Stimulated activated CD4-positive, alpha-beta T cell treated with anti-CD3 and anti-CD28 coated beads, Interleukin-1b, Interleukin-23, amount 100 ng/mL, for 24 hours (primary cell): Measurements from ENCODE around the gene NUF2.

ENCODE experiments used
- DNase-seq, 4 experiments: peaks; one replicate each; pipeline ENCODE4 v3.0.0-alpha.2; 2020; ENCODE audit warnings: low read depth in 4 of 4, low spot score in 1 of 4

The NUF2 gene

DNA sequence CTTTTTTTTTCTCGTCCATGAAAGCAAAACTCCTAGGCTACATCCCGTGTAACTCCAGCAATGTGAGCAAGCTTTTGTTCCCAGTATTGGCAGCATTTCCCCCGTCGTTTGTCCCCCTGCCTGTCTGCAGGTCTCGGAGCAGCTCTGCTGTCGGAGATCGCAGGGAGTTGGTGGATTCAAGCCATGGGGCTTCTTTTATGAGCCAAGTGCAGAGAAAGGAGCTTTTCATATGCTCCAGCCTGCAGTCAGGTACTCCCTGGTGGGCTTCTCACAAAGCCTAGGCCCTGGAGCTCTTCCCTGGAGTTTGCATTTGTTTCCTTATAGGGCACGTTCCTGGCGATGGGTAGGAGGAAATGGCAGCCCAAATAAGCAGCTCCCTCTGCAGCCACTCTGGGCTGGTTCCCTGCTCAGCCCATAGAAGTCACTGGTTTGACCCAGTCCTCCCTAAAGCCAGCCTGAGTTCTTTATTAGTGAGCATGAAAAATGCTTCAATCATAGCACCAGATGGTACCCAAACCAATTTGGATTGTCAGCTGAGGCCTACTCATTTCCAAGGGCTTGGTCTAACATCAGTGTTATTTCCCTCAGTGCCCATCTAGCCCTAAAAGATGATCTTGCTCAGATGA is 78.3 kb downstream of the NUF2 start:
- no peak for DNase-seq

DNA sequence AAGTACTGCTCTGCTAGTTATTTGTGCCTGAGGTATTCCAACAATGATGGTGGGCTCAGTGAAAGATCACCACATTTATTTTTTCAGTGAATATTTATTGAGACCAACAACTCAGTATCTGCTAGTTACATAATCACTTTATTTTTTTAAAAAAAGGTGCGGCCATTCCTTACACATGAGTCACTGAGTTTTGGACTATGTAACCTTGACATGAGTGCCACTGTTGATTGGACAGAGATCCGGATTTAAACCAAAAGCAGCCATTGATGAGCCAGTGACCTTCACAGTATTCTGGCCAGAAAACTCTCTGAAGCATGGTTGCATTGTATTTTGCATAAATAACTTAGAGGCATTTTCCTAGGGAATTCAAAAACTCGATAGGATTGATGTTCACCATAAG is 79.5 kb downstream of the NUF2 start:
- no peak for DNase-seq
